HEK293 (cell line): ENCODE results near the gene GTF3C5.

Source experiments
- SALL2 ChIP-seq: fragments of 450-650 bp; formaldehyde crosslinking; IDR thresholded peaks from 2 replicates; pipeline ENCODE4 v1.5.0; 2017; ENCODE audit warnings: missing biosample characterization, mild to moderate bottlenecking, missing genetic modification characterization, borderline replicate concordance
- SP2 ChIP-seq: fragments of 450-650 bp; formaldehyde crosslinking; IDR thresholded peaks from 2 replicates; pipeline ENCODE4 v1.5.1; 2016; ENCODE audit warnings: missing biosample characterization, missing genetic modification characterization
- YY1 ChIP-seq: fragments of 450-650 bp; formaldehyde crosslinking; IDR thresholded peaks from 2 replicates; pipeline ENCODE4 v1.5.1; 2018; ENCODE audit warnings: missing biosample characterization, missing genetic modification characterization
- ZBTB7A ChIP-seq: fragments of 450-650 bp; formaldehyde crosslinking; IDR thresholded peaks from 2 replicates; pipeline ENCODE4 v1.5.1; 2016; ENCODE audit warnings: low read depth, missing biosample characterization, missing genetic modification characterization
- ZFP37 ChIP-seq: fragments of 450-650 bp; formaldehyde crosslinking; IDR thresholded peaks from 2 replicates; pipeline ENCODE4 v1.5.1; 2016; ENCODE audit warnings: missing biosample characterization, missing genetic modification characterization
- ZNF10 ChIP-seq: fragments of 450-650 bp; formaldehyde crosslinking; IDR thresholded peaks from 2 replicates; pipeline ENCODE4 v1.5.1; 2017; ENCODE audit warnings: missing biosample characterization, missing genetic modification characterization
- ZNF423 ChIP-seq: fragments of 450-650 bp; formaldehyde crosslinking; IDR thresholded peaks from 2 replicates; pipeline ENCODE4 v1.5.1; 2016; ENCODE audit warnings: missing biosample characterization, missing genetic modification characterization
- TF ChIP-seq, protein P1 (sequence below): fragments of 450-650 bp; formaldehyde crosslinking; IDR thresholded peaks from 2 replicates; pipeline ENCODE4 v1.5.1; 2016; ENCODE audit warnings: missing biosample characterization, missing genetic modification characterization
- TF ChIP-seq, protein P2 (sequence below): fragments of 450-650 bp; formaldehyde crosslinking; IDR thresholded peaks from 2 replicates; pipeline ENCODE4 v1.5.1; 2016; ENCODE audit warnings: missing biosample characterization, missing genetic modification characterization
- TF ChIP-seq, protein P3 (sequence below): fragments of 450-650 bp; IDR thresholded peaks from 2 replicates; pipeline ENCODE4 v1.5.1; 2018; ENCODE audit warnings: missing biosample characterization, mild to moderate bottlenecking, missing genetic modification characterization
- TF ChIP-seq, protein P4 (sequence below): fragments of 450-650 bp; formaldehyde crosslinking; IDR thresholded peaks from 2 replicates; pipeline ENCODE4 v1.5.1; 2016; ENCODE audit warnings: missing biosample characterization, missing genetic modification characterization

DNA sequence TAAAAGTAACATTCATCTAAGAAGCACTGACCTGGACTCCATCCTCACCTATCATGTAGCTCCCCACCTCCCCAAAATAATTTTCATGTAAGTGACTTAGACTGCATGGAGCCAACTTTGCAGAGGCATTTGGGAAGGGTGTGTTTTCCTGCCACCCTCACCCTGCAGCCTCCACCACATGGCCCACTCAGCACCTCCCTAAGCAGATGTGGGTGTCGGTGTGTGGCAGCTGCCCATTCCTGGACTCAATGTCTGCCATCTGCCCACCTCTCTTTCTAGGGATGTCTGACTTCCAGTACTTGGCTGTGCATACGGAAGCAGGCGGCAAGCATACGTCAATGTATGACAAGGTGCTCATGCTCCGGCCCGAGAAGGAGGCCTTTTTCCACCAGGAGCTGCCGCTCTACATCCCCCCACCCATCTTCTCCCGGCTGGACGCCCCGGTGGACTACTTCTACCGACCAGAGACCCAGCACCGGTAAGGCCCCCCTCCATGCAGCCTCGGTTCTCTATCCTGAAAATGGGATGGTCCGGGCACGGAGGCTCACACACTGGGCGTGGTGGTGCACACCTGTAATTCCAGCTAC, 12.7 kb downstream of the GTF3C5 start:
- TF ChIP-seq, protein P1, sequence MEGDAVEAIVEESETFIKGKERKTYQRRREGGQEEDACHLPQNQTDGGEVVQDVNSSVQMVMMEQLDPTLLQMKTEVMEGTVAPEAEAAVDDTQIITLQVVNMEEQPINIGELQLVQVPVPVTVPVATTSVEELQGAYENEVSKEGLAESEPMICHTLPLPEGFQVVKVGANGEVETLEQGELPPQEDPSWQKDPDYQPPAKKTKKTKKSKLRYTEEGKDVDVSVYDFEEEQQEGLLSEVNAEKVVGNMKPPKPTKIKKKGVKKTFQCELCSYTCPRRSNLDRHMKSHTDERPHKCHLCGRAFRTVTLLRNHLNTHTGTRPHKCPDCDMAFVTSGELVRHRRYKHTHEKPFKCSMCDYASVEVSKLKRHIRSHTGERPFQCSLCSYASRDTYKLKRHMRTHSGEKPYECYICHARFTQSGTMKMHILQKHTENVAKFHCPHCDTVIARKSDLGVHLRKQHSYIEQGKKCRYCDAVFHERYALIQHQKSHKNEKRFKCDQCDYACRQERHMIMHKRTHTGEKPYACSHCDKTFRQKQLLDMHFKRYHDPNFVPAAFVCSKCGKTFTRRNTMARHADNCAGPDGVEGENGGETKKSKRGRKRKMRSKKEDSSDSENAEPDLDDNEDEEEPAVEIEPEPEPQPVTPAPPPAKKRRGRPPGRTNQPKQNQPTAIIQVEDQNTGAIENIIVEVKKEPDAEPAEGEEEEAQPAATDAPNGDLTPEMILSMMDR, result no peak
- TF ChIP-seq YY1 (tag by site-specific recombination) (no peak), SP2 (tag by site-specific recombination) (no peak), ZNF423 (tag by site-specific recombination) (no peak), ZBTB7A (tag by site-specific recombination) (no peak), SALL2 (no peak), ZFP37 (tag by site-specific recombination) (no peak), ZNF10 (no peak)
- TF ChIP-seq, protein P2, sequence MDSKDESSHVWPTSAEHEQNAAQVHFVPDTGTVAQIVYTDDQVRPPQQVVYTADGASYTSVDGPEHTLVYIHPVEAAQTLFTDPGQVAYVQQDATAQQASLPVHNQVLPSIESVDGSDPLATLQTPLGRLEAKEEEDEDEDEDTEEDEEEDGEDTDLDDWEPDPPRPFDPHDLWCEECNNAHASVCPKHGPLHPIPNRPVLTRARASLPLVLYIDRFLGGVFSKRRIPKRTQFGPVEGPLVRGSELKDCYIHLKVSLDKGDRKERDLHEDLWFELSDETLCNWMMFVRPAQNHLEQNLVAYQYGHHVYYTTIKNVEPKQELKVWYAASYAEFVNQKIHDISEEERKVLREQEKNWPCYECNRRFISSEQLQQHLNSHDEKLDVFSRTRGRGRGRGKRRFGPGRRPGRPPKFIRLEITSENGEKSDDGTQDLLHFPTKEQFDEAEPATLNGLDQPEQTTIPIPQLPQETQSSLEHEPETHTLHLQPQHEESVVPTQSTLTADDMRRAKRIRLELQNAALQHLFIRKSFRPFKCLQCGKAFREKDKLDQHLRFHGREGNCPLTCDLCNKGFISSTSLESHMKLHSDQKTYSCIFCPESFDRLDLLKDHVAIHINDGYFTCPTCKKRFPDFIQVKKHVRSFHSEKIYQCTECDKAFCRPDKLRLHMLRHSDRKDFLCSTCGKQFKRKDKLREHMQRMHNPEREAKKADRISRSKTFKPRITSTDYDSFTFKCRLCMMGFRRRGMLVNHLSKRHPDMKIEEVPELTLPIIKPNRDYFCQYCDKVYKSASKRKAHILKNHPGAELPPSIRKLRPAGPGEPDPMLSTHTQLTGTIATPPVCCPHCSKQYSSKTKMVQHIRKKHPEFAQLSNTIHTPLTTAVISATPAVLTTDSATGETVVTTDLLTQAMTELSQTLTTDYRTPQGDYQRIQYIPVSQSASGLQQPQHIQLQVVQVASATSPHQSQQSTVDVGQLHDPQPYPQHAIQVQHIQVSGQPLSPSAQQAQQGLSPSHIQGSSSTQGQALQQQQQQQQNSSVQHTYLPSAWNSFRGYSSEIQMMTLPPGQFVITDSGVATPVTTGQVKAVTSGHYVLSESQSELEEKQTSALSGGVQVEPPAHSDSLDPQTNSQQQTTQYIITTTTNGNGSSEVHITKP (tag by site-specific recombination), result no peak
- TF ChIP-seq, protein P3, sequence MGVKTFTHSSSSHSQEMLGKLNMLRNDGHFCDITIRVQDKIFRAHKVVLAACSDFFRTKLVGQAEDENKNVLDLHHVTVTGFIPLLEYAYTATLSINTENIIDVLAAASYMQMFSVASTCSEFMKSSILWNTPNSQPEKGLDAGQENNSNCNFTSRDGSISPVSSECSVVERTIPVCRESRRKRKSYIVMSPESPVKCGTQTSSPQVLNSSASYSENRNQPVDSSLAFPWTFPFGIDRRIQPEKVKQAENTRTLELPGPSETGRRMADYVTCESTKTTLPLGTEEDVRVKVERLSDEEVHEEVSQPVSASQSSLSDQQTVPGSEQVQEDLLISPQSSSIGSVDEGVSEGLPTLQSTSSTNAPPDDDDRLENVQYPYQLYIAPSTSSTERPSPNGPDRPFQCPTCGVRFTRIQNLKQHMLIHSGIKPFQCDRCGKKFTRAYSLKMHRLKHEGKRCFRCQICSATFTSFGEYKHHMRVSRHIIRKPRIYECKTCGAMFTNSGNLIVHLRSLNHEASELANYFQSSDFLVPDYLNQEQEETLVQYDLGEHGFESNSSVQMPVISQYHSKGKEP (tag by site-specific recombination), result no peak
- TF ChIP-seq, protein P4, sequence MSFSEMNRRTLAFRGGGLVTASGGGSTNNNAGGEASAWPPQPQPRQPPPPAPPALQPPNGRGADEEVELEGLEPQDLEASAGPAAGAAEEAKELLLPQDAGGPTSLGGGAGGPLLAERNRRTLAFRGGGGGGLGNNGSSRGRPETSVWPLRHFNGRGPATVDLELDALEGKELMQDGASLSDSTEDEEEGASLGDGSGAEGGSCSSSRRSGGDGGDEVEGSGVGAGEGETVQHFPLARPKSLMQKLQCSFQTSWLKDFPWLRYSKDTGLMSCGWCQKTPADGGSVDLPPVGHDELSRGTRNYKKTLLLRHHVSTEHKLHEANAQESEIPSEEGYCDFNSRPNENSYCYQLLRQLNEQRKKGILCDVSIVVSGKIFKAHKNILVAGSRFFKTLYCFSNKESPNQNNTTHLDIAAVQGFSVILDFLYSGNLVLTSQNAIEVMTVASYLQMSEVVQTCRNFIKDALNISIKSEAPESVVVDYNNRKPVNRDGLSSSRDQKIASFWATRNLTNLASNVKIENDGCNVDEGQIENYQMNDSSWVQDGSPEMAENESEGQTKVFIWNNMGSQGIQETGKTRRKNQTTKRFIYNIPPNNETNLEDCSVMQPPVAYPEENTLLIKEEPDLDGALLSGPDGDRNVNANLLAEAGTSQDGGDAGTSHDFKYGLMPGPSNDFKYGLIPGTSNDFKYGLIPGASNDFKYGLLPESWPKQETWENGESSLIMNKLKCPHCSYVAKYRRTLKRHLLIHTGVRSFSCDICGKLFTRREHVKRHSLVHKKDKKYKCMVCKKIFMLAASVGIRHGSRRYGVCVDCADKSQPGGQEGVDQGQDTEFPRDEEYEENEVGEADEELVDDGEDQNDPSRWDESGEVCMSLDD (tag by site-specific recombination), result no peak
